SHP77 treated with DMSO at 0.1 percent for 48 hours (cell line): ENCODE data around the gene TMEM269.
"Not testable (repeated sequence)": the region's sequence is repeated elsewhere in the genome, so short reads cannot be mapped to it uniquely, and the experiment has no call there.

Experiments used
- DNase-seq: peaks from one replicate; lab custom pipeline; 2025; lab: John Stamatoyannopoulos, UW

TMEM269 gene

GRCh38 chr1:42748021-42748420 is 36.8 kb upstream of the TMEM269 start:
- DNase-seq, result no peak

- no peak for DNase-seq
These were observed 36.1 kb upstream of the TMEM269 start for GRCh38 chr1:42748461-42749410.

- no peak for DNase-seq
These were observed 34.8 kb upstream of the TMEM269 start for GRCh38 chr1:42750041-42750440.

GRCh38 chr1:42751511-42752070 is 33.2 kb upstream of the TMEM269 start:
- DNase-seq, result not testable (repeated sequence)

GRCh38 chr1:42752284-42752683 is 32.5 kb upstream of the TMEM269 start:
- no peak for DNase-seq

- no peak for DNase-seq
These were observed 31.7 kb upstream of the TMEM269 start for GRCh38 chr1:42753070-42753469.

GRCh38 chr1:42756956-42757891 is 27.6 kb upstream of the TMEM269 start:
- peak; percentile 61 for DNase-seq

GRCh38 chr1:42757892-42758275 is 26.9 kb upstream of the TMEM269 start:
- DNase-seq, result no peak

- DNase-seq, result no peak
These were observed 26.1 kb upstream of the TMEM269 start for GRCh38 chr1:42758641-42759040.

- no peak for DNase-seq
These were observed 25.7 kb upstream of the TMEM269 start for GRCh38 chr1:42759114-42759513.

- DNase-seq, result no peak
These were observed 23.2 kb upstream of the TMEM269 start for GRCh38 chr1:42761567-42761966.

- no peak for DNase-seq
These were observed 22.5 kb upstream of the TMEM269 start for GRCh38 chr1:42762269-42762668.

GRCh38 chr1:42765269-42765668 is 19.5 kb upstream of the TMEM269 start:
- DNase-seq, result no peak

- peak; percentile 43 for DNase-seq
These were observed 18.7 kb upstream of the TMEM269 start for GRCh38 chr1:42765832-42766740.

GRCh38 chr1:42766741-42767509 is 17.9 kb upstream of the TMEM269 start, which contains the start of the genes C1orf50 and P3H1:
Gene C1orf50 (plus strand): TSS chr1:42767249. CDS start chr1:42767312, 63 bp downstream.
Gene P3H1 (minus strand): TSS chr1:42767028. CDS start chr1:42766971, 57 bp downstream.
- DNase-seq, result peak; percentile 95

- no peak for DNase-seq
These were observed 17.2 kb upstream of the TMEM269 start for GRCh38 chr1:42767510-42768000.

GRCh38 chr1:42768172-42768571 is 16.6 kb upstream of the TMEM269 start:
- no peak for DNase-seq

GRCh38 chr1:42769811-42770210 is 15.0 kb upstream of the TMEM269 start:
- no peak for DNase-seq

- no peak for DNase-seq
These were observed 11.4 kb upstream of the TMEM269 start for GRCh38 chr1:42773420-42773819.

GRCh38 chr1:42774928-42775526 is 9.8 kb upstream of the TMEM269 start:
- no peak for DNase-seq
